ENCODE data around the gene XRCC5. TPM values are rescaled to one million over a fixed set of nuclear protein-coding genes. Genes with fewer than 3 reads are reported as not detected.

XRCC5 gene
- total and polyA plus RNA-seq, 2 donors (not counting 1 experiment from before 2014, with no cell fraction given): 45.5 to 198 TPM

GRCh38 chr2:216235896-216236295 is 126.7 kb downstream of the XRCC5 start:
- Mint-ChIP-seq H3K27ac (no peak overlapping the region), H3K4me1 (no peaks in the 10 kb centered on the region), H3K9me3 (ENCODE audit: insufficient read depth) (peaks cover 10% of the 10 kb centered on the region), H3K27me3 (no peaks in the 10 kb centered on the region), H3K4me3 (no peak overlapping the region)
- intact Hi-C loops (cut with micrococcal nuclease): no loop called here
- 100% methylated on average over 1 of the region's 1 CpG for WGBS (ENCODE audit: insufficient coverage)
- Histone ChIP-seq H3K79me2 (ENCODE audit: control insufficient read depth, insufficient read depth, low read length) (no peaks in the 10 kb centered on the region), H3K27me3 (replicated peaks in 1 of 4; ENCODE audit: control extremely low read depth in 1 of 4, control insufficient read depth in 3 of 4, insufficient read depth in 4 of 4, low read length in 3 of 4) (no peaks in the 10 kb centered on the region), H3K4me2 (replicated peaks; ENCODE audit: low read depth, low read length, poor library complexity, severe bottlenecking) (no peak overlapping the region), H3K9ac (ENCODE audit: low read length) (no peak overlapping the region), H2AFZ (ENCODE audit: insufficient read depth, low read depth, low read length, poor library complexity, severe bottlenecking) (no peak overlapping the region), H3K36me3 (replicated peaks in 1 of 2; ENCODE audit: control extremely low read depth in 1 of 2, control insufficient read depth in 1 of 2, extremely low read depth in 1 of 2, insufficient read depth in 2 of 2, low read length in 1 of 2) (no peaks in the 10 kb centered on the region), H3K9me3 (ENCODE audit: control extremely low read depth in 1 of 3, control insufficient read depth in 2 of 3, insufficient read depth in 1 of 3, low read length in 2 of 3) (peaks cover 4 to 26% (median 19%) of the 10 kb centered on the region in 3 donors), H3K4me3 (ENCODE audit: control extremely low read depth in 1 of 5, extremely low read depth in 1 of 5, insufficient read depth in 1 of 5, low read depth in 2 of 5, low read length in 4 of 5) (no peak overlapping the region), H3K4me1 (ENCODE audit: control insufficient read depth in 2 of 2, insufficient read depth in 2 of 2, low read length in 2 of 2) (no peaks in the 10 kb centered on the region), H4K20me1 (ENCODE audit: control insufficient read depth, insufficient read depth, low read length, poor library complexity, severe bottlenecking) (no peaks in the 10 kb centered on the region), H3K27ac (ENCODE audit: low read length in 2 of 2) (no peak overlapping the region)
- TF ChIP-seq EZH2 (IDR thresholded peaks at IDR 0.05; ENCODE audit: borderline replicate concordance, insufficient read depth, low read depth, low read length, poor library complexity, severe bottlenecking) (no peak), CTCF (IDR thresholded peaks at IDR 0.05) (no peak)
- POLR2A ChIA-PET: no interaction called here
- no peak for ATAC-seq (ENCODE audit: low read depth)
- DNase-seq: no peak
- CTCF ChIA-PET: no interaction called here

GRCh38 chr2:216236486-216236885 is 127.3 kb downstream of the XRCC5 start:
- ATAC-seq (ENCODE audit: low read depth) (no peak), DNase-seq (no peak)
- ChIA-PET POLR2A (no interaction called here), CTCF (no interaction called here)
- H3K4me2 ChIP-seq (replicated peaks; ENCODE audit: low read depth, low read length, poor library complexity, severe bottlenecking): no peak overlapping the region
- Mint-ChIP-seq H3K4me1 (no peaks in the 10 kb centered on the region), H3K27me3 (no peaks in the 10 kb centered on the region), H3K4me3 (no peak overlapping the region), H3K9me3 (ENCODE audit: insufficient read depth) (peaks cover 10% of the 10 kb centered on the region), H3K27ac (no peak overlapping the region)
- no peaks in the 10 kb centered on the region for H3K4me1 ChIP-seq (ENCODE audit: control insufficient read depth in 2 of 2, insufficient read depth in 2 of 2, low read length in 2 of 2)
- H3K9me3 ChIP-seq (ENCODE audit: control extremely low read depth in 1 of 3, control insufficient read depth in 2 of 3, insufficient read depth in 1 of 3, low read length in 2 of 3): peaks cover 4 to 24% (median 19%) of the 10 kb centered on the region in 3 donors
- WGBS (ENCODE audit: insufficient coverage): 0% methylated on average over 1 of the region's 1 CpG
- H4K20me1 ChIP-seq (ENCODE audit: control insufficient read depth, insufficient read depth, low read length, poor library complexity, severe bottlenecking): no peaks in the 10 kb centered on the region
- no peaks in the 10 kb centered on the region for H3K36me3 ChIP-seq (replicated peaks in 1 of 2; ENCODE audit: control extremely low read depth in 1 of 2, control insufficient read depth in 1 of 2, extremely low read depth in 1 of 2, insufficient read depth in 2 of 2, low read length in 1 of 2)
- no peak for TF ChIP-seq EZH2 (IDR thresholded peaks at IDR 0.05; ENCODE audit: borderline replicate concordance, insufficient read depth, low read depth, low read length, poor library complexity, severe bottlenecking)
- no peak for TF ChIP-seq CTCF (IDR thresholded peaks at IDR 0.05)
- H3K4me3 ChIP-seq (ENCODE audit: control extremely low read depth in 1 of 5, extremely low read depth in 1 of 5, insufficient read depth in 1 of 5, low read depth in 2 of 5, low read length in 4 of 5): no peak overlapping the region
- no peak overlapping the region for H3K9ac ChIP-seq (ENCODE audit: low read length)
- no peaks in the 10 kb centered on the region for H3K79me2 ChIP-seq (ENCODE audit: control insufficient read depth, insufficient read depth, low read length)
- no peaks in the 10 kb centered on the region for H3K27me3 ChIP-seq (replicated peaks in 1 of 4; ENCODE audit: control extremely low read depth in 1 of 4, control insufficient read depth in 3 of 4, insufficient read depth in 4 of 4, low read length in 3 of 4)
- H3K27ac ChIP-seq (ENCODE audit: low read length in 2 of 2): no peak overlapping the region
- H2AFZ ChIP-seq (ENCODE audit: insufficient read depth, low read depth, low read length, poor library complexity, severe bottlenecking): no peak overlapping the region
- intact Hi-C loops (cut with micrococcal nuclease): no loop called here
